Stimulated activated naive CD4-positive, alpha-beta T cell (primary cell): Measurements from ENCODE around the gene SEC63.
"Not testable (repeated sequence)": the region's sequence is repeated elsewhere in the genome, so short reads cannot be mapped to it uniquely, and the experiment has no call there.

ENCODE experiments used
- DNase-seq, 6 experiments: peaks; one replicate each; lab custom pipeline; 2025; lab: John Stamatoyannopoulos, UW

SEC63 gene

GRCh38 chr6:107957909-107958688, at the start of gene SEC63:
Gene SEC63, minus strand, starts transcription at chr6:107958208. Its CDS starts 199 bp downstream, at chr6:107958009.
- peak; percentile 93 to 96 (median 96) for DNase-seq

DNA sequence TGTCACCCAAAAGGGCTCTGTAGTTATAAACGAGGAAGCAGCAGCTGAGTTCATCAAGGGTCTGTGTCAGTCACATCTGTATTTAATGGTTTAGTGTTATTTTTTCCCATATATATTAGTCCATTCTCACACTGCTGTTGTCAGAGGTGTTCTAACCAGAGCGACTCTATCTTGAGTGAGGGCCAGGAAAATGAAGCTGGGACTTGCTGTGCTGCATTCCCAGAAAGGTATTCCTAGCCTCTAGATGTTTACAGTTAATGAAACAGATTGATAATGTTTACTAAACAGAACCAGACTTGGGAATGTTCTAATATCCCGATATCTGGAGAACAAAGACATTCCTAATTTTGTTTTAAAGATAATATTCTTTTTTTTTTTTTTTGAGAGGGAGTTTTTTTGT, 48.0 kb upstream of the SEC63 start:
- no peak for DNase-seq

- DNase-seq = no peak
Measured at GRCh38 chr6:108004861-108005260, 46.9 kb upstream of the SEC63 start.

- DNase-seq = no peak
Measured at GRCh38 chr6:108002365-108003221, 44.6 kb upstream of the SEC63 start.

GRCh38 chr6:108001696-108002231, 43.8 kb upstream of the SEC63 start:
- DNase-seq = no peak

GRCh38 chr6:108000259-108000658, 42.3 kb upstream of the SEC63 start:
- DNase-seq = not testable (repeated sequence)

DNA sequence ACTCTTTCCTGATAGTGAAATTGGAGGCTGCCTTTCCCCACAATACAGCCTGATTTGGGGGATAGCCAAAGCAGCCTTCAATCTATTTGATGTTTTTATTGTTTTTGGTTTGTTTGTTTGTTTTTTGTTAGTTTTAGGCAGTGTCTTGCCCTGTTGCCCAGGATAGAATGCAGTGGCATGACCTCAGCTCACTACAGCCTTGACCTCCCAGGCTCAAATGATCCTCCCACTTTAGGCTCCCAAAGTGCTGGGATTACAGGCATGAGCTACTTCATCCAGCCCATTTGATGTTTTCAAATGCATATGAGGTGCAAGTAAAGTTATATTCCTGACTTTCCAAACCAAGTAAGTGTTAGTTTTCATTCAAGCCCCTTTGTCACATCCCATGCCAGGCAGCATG, 41.3 kb upstream of the SEC63 start:
- DNase-seq = no peak

- DNase-seq = no peak
Measured at GRCh38 chr6:107991772-107992550, 34.0 kb upstream of the SEC63 start.

DNA sequence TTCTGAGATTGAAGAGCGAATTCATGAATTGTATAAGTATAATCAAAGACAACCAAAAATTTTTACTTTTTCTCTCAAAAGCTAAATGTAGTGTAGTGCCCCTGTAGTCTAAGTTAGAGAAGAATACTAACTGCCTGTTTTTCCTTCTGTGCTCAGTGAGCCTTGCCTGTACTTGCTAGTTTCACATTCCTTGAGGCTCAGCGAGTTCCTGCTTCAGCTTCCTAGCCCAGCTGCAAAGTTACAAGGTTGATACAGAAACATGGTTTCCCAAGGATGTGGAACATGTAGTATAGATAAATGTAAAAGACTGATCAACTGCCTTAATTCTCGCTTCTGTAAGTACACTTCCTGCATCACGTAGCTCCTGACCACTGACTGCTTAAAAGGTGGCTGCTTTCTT, 33.1 kb upstream of the SEC63 start:
- no peak for DNase-seq

GRCh38 chr6:107990587-107990986, 32.6 kb upstream of the SEC63 start:
- not testable (repeated sequence) for DNase-seq

DNA sequence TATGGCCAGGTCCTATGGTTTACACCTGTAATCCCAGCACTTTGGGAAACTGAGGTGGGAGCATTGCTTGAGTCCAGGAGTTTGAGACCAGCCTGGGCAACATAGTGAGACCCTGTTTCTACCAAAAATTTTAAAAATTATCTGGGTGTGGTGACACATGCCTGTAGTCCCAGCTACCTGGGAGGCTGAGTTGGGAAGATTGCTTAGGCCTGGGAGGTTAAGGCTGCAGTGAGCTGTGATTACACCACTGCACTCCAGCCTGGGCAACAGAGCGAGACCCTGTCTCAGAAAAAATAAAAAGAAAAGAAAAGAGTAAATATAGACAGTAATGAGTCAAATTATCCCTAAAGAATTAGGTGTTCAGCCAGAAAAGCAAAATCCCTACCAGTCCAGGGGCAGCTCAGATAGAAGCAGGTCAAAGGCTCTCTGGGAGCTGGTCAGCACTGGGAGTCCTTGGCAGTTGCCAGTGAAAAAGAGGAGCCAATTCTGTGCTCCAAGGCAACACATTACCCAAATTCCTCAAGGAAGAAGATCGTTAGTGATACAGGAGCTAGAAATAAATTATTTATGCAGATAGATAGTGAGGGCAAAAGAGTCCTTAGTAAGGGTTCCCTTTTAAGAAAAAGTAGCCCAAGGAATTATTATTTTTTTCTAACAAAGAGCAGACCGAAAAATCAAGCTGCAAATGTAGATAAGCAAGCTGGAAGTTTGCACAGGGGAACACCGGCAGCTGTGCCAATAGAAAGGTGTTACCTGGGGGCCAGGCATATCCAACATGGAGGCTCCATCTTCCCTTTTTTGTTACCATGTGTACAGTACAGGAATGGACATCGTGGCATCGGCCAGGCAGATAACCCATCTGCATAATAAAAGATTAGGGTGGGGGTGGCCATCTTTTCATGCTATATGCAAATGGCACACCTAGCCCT, 31.4 kb upstream of the SEC63 start:
- DNase-seq = no peak

DNA sequence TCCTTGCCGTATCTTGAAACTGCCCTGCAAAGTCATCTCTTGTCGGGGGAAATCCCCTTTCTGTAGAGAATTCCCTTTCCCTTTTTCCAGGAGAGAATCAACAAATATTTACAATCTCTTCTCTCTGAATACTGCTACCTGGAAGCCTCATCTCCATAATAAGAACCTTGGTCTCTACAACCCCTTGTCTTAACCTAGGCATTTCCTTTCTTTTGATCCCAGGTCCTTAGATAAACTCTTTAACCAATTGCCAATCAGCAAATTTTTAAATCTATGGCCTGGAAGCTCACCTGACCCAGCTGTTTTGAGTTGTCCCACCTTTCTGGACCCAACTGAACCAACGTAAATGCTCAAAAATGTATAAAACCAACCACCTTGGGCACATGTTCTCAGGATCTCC, 30.6 kb upstream of the SEC63 start:
- no peak for DNase-seq

GRCh38 chr6:107987805-107988204, 29.8 kb upstream of the SEC63 start:
- no peak for DNase-seq

- no peak for DNase-seq
Measured at GRCh38 chr6:107985701-107986100, 27.7 kb upstream of the SEC63 start.

- DNase-seq = no peak
Measured at GRCh38 chr6:107983811-107984210, 25.8 kb upstream of the SEC63 start.

DNA sequence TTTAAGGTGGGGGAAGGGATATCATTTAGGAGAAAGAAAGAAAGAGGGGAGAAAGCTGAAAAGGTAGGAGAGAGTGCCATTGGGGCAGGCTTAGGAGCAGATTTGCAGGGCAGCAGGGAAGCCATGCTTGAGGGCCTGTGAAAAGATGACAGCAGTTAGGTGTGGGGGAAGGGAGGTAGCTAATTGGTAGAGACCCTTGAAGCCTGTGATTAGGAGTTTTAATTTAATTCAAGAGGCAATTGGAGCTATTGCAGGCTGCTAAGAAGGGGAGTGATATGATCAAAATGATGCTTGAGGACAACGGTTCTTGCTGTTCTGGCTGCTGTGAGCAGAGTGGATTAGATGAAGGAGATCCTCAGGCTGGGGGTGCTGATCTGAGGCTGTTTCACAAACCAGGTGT, 24.5 kb upstream of the SEC63 start:
- no peak for DNase-seq

GRCh38 chr6:107981695-107982094, 23.7 kb upstream of the SEC63 start:
- no peak for DNase-seq

- no peak for DNase-seq
Measured at GRCh38 chr6:107977283-107977682, 19.3 kb upstream of the SEC63 start.

GRCh38 chr6:107976155-107976783, 18.3 kb upstream of the SEC63 start:
- no peak for DNase-seq

DNA sequence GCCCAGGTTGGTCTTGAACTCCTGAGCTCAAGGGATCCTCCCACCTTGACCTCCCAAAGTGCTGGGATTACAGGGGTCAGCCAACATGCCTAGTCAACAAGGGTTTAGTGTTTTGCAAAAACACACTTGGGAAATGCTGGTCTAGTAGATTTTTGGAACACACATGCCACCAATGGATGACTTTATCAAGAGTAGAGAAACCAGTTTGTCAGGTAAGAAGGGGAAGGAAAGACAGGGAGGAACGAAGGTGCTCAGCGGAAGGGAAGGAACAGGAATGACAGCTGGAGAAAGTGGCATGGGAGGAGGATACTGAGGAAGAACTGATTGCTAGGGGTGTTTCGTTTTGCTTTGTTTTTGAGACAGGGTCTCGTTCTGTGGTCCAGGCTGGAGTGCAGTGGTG, 15.6 kb upstream of the SEC63 start:
- DNase-seq = no peak
